PC-3 (cell line): ENCODE data around the gene GCM1.

Source experiments
- EZH2 ChIP-seq: fragments of 300-600 bp; sonication (generic); IDR thresholded peaks from one replicate; pipeline ENCODE4 v1.6.1; 2017; ENCODE audit warnings: antibody characterized with exemption, mild to moderate bottlenecking, low read length; ENCODE audit not compliant: unreplicated experiment
- EZH2phosphoT487 ChIP-seq: fragments of 300-600 bp; sonication (generic); IDR thresholded peaks from 2 replicates; pipeline ENCODE4 v1.6.1; 2018; ENCODE audit warnings: mild to moderate bottlenecking, antibody characterized with exemption, low read length, borderline replicate concordance
- TF ChIP-seq, protein P1 (sequence below): fragments of 300-600 bp; sonication (generic); conservative IDR thresholded peaks from 2 replicates; pipeline ENCODE4 v1.5.1; 2017; ENCODE audit warnings: antibody characterized with exemption, low read depth, mild to moderate bottlenecking, low read length

DNA sequence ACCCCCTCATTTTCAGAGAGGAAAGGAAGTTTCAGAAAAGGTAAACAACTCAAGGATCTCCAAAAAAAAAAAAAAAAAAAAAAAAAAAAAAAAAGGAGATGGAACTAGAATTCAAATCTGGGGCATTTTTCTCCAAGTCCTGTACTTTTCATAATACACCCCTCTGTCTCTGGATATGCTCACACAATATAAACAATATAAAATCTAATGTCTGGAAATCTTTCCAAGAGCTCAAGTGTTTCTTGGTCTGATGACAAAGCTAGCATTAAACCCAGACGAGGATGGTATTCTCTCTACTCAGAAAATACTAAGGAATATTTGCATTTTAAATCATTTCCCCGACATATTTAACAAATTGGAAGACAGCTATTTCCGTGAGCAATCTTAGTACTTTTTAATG lies 5.8 kb downstream of the GCM1 start:
- TF ChIP-seq, protein P1, sequence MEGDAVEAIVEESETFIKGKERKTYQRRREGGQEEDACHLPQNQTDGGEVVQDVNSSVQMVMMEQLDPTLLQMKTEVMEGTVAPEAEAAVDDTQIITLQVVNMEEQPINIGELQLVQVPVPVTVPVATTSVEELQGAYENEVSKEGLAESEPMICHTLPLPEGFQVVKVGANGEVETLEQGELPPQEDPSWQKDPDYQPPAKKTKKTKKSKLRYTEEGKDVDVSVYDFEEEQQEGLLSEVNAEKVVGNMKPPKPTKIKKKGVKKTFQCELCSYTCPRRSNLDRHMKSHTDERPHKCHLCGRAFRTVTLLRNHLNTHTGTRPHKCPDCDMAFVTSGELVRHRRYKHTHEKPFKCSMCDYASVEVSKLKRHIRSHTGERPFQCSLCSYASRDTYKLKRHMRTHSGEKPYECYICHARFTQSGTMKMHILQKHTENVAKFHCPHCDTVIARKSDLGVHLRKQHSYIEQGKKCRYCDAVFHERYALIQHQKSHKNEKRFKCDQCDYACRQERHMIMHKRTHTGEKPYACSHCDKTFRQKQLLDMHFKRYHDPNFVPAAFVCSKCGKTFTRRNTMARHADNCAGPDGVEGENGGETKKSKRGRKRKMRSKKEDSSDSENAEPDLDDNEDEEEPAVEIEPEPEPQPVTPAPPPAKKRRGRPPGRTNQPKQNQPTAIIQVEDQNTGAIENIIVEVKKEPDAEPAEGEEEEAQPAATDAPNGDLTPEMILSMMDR = no peak
- no peak for TF ChIP-seq EZH2phosphoT487
- TF ChIP-seq EZH2 = no peak
